HEK293 (cell line): ENCODE results near the gene BCL2.
A peak's percentile ranks its signal among the peaks of the same experiment; 100 is the strongest.

ENCODE experiments used
- HOXC10 ChIP-seq: sonication (generic); formaldehyde crosslinking; IDR thresholded peaks from 2 replicates; pipeline ENCODE4 v1.8.1; 2023; ENCODE audit warnings: mild to moderate bottlenecking, missing genetic modification reagents
- KLF7 ChIP-seq: fragments of 450-650 bp; formaldehyde crosslinking; IDR thresholded peaks from 2 replicates; pipeline ENCODE4 v1.5.1; 2016; ENCODE audit warnings: missing biosample characterization, missing genetic modification characterization, borderline replicate concordance
- OVOL3 ChIP-seq: fragments of 450-650 bp; formaldehyde crosslinking; IDR thresholded peaks from 2 replicates; pipeline ENCODE4 v1.5.1; 2016; ENCODE audit warnings: missing biosample characterization, missing genetic modification characterization
- RBAK ChIP-seq: fragments of 450-650 bp; formaldehyde crosslinking; IDR thresholded peaks from 2 replicates; pipeline ENCODE4 v1.5.1; 2016; ENCODE audit warnings: missing biosample characterization, missing genetic modification characterization
- SCRT1 ChIP-seq: fragments of 450-650 bp; formaldehyde crosslinking; IDR thresholded peaks from 2 replicates; pipeline ENCODE4 v1.5.1; 2016; ENCODE audit warnings: missing biosample characterization, missing genetic modification characterization, borderline replicate concordance
- ZBTB17 ChIP-seq: fragments of 450-650 bp; formaldehyde crosslinking; IDR thresholded peaks from 2 replicates; pipeline ENCODE4 v1.5.1; 2016; ENCODE audit warnings: missing biosample characterization, missing genetic modification characterization
- ZFP3 ChIP-seq: fragments of 450-650 bp; formaldehyde crosslinking; IDR thresholded peaks from 2 replicates; pipeline ENCODE4 v1.5.1; 2016; ENCODE audit warnings: low read depth, missing biosample characterization, missing genetic modification characterization
- ZIC2 ChIP-seq: fragments of 450-650 bp; formaldehyde crosslinking; IDR thresholded peaks from 2 replicates; pipeline ENCODE4 v1.5.1; 2016; ENCODE audit warnings: missing biosample characterization, missing genetic modification characterization
- ZNF146 ChIP-seq: fragments of 450-650 bp; formaldehyde crosslinking; IDR thresholded peaks from 2 replicates; pipeline ENCODE4 v1.5.1; 2016; ENCODE audit warnings: missing biosample characterization, missing genetic modification characterization
- ZNF155 ChIP-seq: fragments of 450-650 bp; formaldehyde crosslinking; IDR thresholded peaks from 2 replicates; pipeline ENCODE4 v1.5.1; 2016; ENCODE audit warnings: missing biosample characterization, missing genetic modification characterization
- ZNF157 ChIP-seq: fragments of 450-650 bp; formaldehyde crosslinking; IDR thresholded peaks from 2 replicates; pipeline ENCODE4 v1.5.1; 2016; ENCODE audit warnings: missing biosample characterization, missing genetic modification characterization
- ZNF2 ChIP-seq: fragments of 450-650 bp; formaldehyde crosslinking; IDR thresholded peaks from 2 replicates; pipeline ENCODE4 v1.5.1; 2016; ENCODE audit warnings: missing biosample characterization, missing genetic modification characterization
- ZNF341 ChIP-seq: fragments of 450-650 bp; formaldehyde crosslinking; IDR thresholded peaks from 2 replicates; pipeline ENCODE4; 2016; ENCODE audit warnings: low read depth, missing biosample characterization, missing genetic modification characterization
- ZNF426 ChIP-seq: fragments of 450-650 bp; formaldehyde crosslinking; IDR thresholded peaks from 2 replicates; pipeline ENCODE4 v1.5.1; 2017; ENCODE audit warnings: missing biosample characterization, missing genetic modification characterization, mild to moderate bottlenecking, inconsistent platforms, moderate library complexity
- ZNF571 ChIP-seq: fragments of 450-650 bp; formaldehyde crosslinking; IDR thresholded peaks from 2 replicates; pipeline ENCODE4 v1.5.0; 2017; ENCODE audit warnings: missing biosample characterization, missing genetic modification characterization
- ZNF654 ChIP-seq: fragments of 450-650 bp; formaldehyde crosslinking; IDR thresholded peaks from 2 replicates; pipeline ENCODE4 v1.5.1; 2016; ENCODE audit warnings: low read depth, missing biosample characterization, missing genetic modification characterization
- ZNF707 ChIP-seq: fragments of 450-650 bp; formaldehyde crosslinking; IDR thresholded peaks from 2 replicates; pipeline ENCODE4 v1.5.1; 2016; ENCODE audit warnings: missing biosample characterization, missing genetic modification characterization
- ZNF791 ChIP-seq: fragments of 450-650 bp; formaldehyde crosslinking; IDR thresholded peaks from 2 replicates; pipeline ENCODE4 v1.5.1; 2016; ENCODE audit warnings: missing biosample characterization, missing genetic modification characterization
- ZNF792 ChIP-seq: fragments of 450-650 bp; formaldehyde crosslinking; IDR thresholded peaks from 2 replicates; pipeline ENCODE4 v1.5.1; 2016; ENCODE audit warnings: missing biosample characterization, missing genetic modification characterization
- ZNF843 ChIP-seq: fragments of 450-650 bp; formaldehyde crosslinking; IDR thresholded peaks from 2 replicates; pipeline ENCODE4 v1.5.1; 2016; ENCODE audit warnings: missing biosample characterization, missing genetic modification characterization
- ZSCAN16 ChIP-seq: fragments of 450-650 bp; formaldehyde crosslinking; IDR thresholded peaks from 2 replicates; pipeline ENCODE4 v1.5.1; 2016; ENCODE audit warnings: missing biosample characterization, missing genetic modification characterization
- TF ChIP-seq, protein P1 (sequence below): IDR thresholded peaks from 2 replicates; pipeline ENCODE4 v1.6.1; 2011; ENCODE audit warnings: mild to moderate bottlenecking, low read depth, low read length, borderline replicate concordance
- TF ChIP-seq, protein P2 (sequence below): sonication (generic); formaldehyde crosslinking; IDR thresholded peaks from 2 replicates; pipeline ENCODE4 v1.8.1; 2022; ENCODE audit warnings: mild to moderate bottlenecking, moderate library complexity, missing genetic modification reagents
- TF ChIP-seq, protein P3 (sequence below): fragments of 450-650 bp; formaldehyde crosslinking; IDR thresholded peaks from 2 replicates; pipeline ENCODE4 v1.5.1; 2016; ENCODE audit warnings: missing biosample characterization, missing genetic modification characterization
- TF ChIP-seq, protein P4 (sequence below): fragments of 450-650 bp; formaldehyde crosslinking; IDR thresholded peaks from 2 replicates; pipeline ENCODE4 v1.5.1; 2017; ENCODE audit warnings: missing biosample characterization, missing genetic modification characterization
- TF ChIP-seq, protein P5 (sequence below): fragments of 450-650 bp; formaldehyde crosslinking; IDR thresholded peaks from 2 replicates; pipeline ENCODE4 v1.5.1; 2016; ENCODE audit warnings: missing biosample characterization, missing genetic modification characterization
- TF ChIP-seq, protein P6 (sequence below): fragments of 450-650 bp; formaldehyde crosslinking; IDR thresholded peaks from 2 replicates; pipeline ENCODE4 v1.5.1; 2016; ENCODE audit warnings: missing biosample characterization, missing genetic modification characterization, low read depth

The BCL2 gene

DNA sequence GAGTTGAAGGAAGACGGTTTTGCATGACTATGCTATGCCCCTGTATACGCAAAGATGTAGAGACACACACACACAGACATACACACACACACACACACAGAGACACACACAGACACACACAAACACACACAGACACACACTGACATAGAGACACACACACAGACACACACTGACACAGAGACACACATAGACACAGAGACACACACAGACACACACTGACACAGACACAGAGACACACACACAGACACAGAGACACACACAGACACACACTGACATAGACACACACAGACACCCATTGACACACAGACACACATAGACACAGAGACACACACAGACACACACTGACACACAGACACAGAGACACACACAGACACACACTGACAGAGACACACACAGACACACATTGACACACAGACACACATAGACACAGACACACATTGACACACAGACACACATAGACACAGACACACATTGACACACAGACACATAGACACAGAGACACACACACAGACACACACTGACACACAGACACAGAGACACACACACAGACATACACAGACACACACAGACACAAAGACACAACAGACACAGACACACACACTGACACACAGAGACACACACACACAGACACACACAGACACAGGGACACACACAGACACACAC is 121.3 kb downstream of the BCL2 start (continued):
- TF ChIP-seq ZNF155 (tag by site-specific recombination), result no peak; the same call in 1 of the 2 replicates
- TF ChIP-seq HOXC10, result no peak
- TF ChIP-seq OVOL3 (tag by site-specific recombination), result peak; percentile 66; the same call in 1 of the 2 replicates
- 0 out of 2 replicates have a peak, but pooled peaks have one; percentile 35 for TF ChIP-seq ZNF157
- no peak for TF ChIP-seq ZNF843 (tag by site-specific recombination)
- no peak for TF ChIP-seq ZNF654
- TF ChIP-seq ZSCAN16 (tag by site-specific recombination), result no peak
- TF ChIP-seq, protein P1, sequence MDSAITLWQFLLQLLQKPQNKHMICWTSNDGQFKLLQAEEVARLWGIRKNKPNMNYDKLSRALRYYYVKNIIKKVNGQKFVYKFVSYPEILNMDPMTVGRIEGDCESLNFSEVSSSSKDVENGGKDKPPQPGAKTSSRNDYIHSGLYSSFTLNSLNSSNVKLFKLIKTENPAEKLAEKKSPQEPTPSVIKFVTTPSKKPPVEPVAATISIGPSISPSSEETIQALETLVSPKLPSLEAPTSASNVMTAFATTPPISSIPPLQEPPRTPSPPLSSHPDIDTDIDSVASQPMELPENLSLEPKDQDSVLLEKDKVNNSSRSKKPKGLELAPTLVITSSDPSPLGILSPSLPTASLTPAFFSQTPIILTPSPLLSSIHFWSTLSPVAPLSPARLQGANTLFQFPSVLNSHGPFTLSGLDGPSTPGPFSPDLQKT, result no peak
- 0 out of 2 replicates have a peak, but pooled peaks have one; percentile 36 for TF ChIP-seq ZNF791
- TF ChIP-seq ZNF2, result no peak
- TF ChIP-seq, protein P2, sequence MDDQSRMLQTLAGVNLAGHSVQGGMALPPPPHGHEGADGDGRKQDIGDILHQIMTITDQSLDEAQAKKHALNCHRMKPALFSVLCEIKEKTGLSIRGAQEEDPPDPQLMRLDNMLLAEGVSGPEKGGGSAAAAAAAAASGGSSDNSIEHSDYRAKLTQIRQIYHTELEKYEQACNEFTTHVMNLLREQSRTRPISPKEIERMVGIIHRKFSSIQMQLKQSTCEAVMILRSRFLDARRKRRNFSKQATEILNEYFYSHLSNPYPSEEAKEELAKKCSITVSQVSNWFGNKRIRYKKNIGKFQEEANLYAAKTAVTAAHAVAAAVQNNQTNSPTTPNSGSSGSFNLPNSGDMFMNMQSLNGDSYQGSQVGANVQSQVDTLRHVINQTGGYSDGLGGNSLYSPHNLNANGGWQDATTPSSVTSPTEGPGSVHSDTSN (CRISPR knock-in tag), result no peak
- TF ChIP-seq ZNF146 (tag by site-specific recombination), result peak; percentile 8; the same call in 1 of the 2 replicates
- TF ChIP-seq, protein P3, sequence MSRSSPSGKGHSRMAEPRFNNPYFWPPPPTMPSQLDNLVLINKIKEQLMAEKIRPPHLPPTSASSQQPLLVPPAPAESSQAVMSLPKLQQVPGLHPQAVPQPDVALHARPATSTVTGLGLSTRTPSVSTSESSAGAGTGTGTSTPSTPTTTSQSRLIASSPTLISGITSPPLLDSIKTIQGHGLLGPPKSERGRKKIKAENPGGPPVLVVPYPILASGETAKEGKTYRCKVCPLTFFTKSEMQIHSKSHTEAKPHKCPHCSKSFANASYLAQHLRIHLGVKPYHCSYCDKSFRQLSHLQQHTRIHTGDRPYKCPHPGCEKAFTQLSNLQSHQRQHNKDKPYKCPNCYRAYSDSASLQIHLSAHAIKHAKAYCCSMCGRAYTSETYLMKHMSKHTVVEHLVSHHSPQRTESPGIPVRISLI (tag by site-specific recombination), result no peak
- TF ChIP-seq, protein P4, sequence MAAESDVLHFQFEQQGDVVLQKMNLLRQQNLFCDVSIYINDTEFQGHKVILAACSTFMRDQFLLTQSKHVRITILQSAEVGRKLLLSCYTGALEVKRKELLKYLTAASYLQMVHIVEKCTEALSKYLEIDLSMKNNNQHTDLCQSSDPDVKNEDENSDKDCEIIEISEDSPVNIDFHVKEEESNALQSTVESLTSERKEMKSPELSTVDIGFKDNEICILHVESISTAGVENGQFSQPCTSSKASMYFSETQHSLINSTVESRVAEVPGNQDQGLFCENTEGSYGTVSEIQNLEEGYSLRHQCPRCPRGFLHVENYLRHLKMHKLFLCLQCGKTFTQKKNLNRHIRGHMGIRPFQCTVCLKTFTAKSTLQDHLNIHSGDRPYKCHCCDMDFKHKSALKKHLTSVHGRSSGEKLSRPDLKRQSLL (tag by site-specific recombination), result no peak
- no peak for TF ChIP-seq RBAK (tag by site-specific recombination)
- TF ChIP-seq, protein P5, sequence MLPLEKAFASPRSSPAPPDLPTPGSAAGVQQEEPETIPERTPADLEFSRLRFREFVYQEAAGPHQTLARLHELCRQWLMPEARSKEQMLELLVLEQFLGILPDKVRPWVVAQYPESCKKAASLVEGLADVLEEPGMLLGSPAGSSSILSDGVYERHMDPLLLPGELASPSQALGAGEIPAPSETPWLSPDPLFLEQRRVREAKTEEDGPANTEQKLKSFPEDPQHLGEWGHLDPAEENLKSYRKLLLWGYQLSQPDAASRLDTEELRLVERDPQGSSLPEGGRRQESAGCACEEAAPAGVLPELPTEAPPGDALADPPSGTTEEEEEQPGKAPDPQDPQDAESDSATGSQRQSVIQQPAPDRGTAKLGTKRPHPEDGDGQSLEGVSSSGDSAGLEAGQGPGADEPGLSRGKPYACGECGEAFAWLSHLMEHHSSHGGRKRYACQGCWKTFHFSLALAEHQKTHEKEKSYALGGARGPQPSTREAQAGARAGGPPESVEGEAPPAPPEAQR, result no peak
- no peak for TF ChIP-seq ZIC2 (tag by site-specific recombination)
- no peak for TF ChIP-seq ZNF571 (tag by site-specific recombination)
- no peak for TF ChIP-seq ZNF426 (tag by site-specific recombination)
- TF ChIP-seq, protein P6, sequence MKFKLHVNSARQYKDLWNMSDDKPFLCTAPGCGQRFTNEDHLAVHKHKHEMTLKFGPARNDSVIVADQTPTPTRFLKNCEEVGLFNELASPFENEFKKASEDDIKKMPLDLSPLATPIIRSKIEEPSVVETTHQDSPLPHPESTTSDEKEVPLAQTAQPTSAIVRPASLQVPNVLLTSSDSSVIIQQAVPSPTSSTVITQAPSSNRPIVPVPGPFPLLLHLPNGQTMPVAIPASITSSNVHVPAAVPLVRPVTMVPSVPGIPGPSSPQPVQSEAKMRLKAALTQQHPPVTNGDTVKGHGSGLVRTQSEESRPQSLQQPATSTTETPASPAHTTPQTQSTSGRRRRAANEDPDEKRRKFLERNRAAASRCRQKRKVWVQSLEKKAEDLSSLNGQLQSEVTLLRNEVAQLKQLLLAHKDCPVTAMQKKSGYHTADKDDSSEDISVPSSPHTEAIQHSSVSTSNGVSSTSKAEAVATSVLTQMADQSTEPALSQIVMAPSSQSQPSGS (tag by site-specific recombination), result no peak
- TF ChIP-seq ZBTB17, result no peak
- no peak for TF ChIP-seq KLF7 (tag by site-specific recombination)
- peak; percentile 84; the same call in 1 of the 2 replicates for TF ChIP-seq ZNF792 (tag by site-specific recombination)
- peak; percentile 44; the same call in 1 of the 2 replicates for TF ChIP-seq ZNF707 (tag by site-specific recombination)
- TF ChIP-seq ZFP3, result no peak
- TF ChIP-seq SCRT1, result peak; percentile 35; the same call in 1 of the 2 replicates
- TF ChIP-seq ZNF341 (tag by site-specific recombination), result no peak
- TF ChIP-seq, all 188 proteins: peak for 15
